Left ventricle myocardium superior (tissue), 1 donor: ENCODE measurements around the gene CTNNA3. TPM values are rescaled to one million over a fixed set of nuclear protein-coding genes. Genes with fewer than 3 reads are reported as not detected.

Experiments
- ATAC-seq: fragments of 200-7000 bp; cut with Tn5 transposase; one replicate; pipeline ENCODE4 v1.9.1; 2020; ENCODE audit warnings: mild to moderate bottlenecking, moderate library complexity
- DNase-seq: peaks from one replicate; pipeline ENCODE4 v3.0.0-alpha.2; 2020
- intact Hi-C: fragments of 100-400 bp; cut with micrococcal nuclease; formaldehyde crosslinking; loops from one replicate; pipeline ENCODE4 v1.11.0; 2022
- total RNA-seq: library from RNA; stranded (reverse); fragmentation: NEBNext Ultra II Directional; extraction: Animal tissue kit (Norgen Biotek cat#: 25700); gene quantifications from one replicate; pipeline ENCODE4 v1.2.1, GENCODE V29; 2021
- donor health status: DM: no; HTN: yes; CAD: no; lungs with severe emphysema.

The CTNNA3 gene
- total RNA-seq, 1 donor from 2014 or later: 130 TPM

- no peak for DNase-seq
- intact Hi-C loops: no loop called here
- ATAC-seq: no peak
Measured at GRCh38 chr10:66928776-66929175, 767.2 kb downstream of the CTNNA3 start.

GRCh38 chr10:66927971-66928770 lies 767.8 kb downstream of the CTNNA3 start:
- intact Hi-C loops: no loop called here
- peak; percentile 40 for ATAC-seq
- DNase-seq: peak; percentile 32

GRCh38 chr10:66927251-66927935 lies 768.6 kb downstream of the CTNNA3 start:
- no peak for ATAC-seq
- DNase-seq: no peak
- intact Hi-C loops: no loop called here

- ATAC-seq (no peak), DNase-seq (no peak)
- intact Hi-C loops: no loop called here
Measured at GRCh38 chr10:66926841-66927240, 769.2 kb downstream of the CTNNA3 start.

- peak; percentile 93 for ATAC-seq
- intact Hi-C loops: no loop called here
- DNase-seq: peak; percentile 28
Measured at GRCh38 chr10:66925896-66926715, 769.9 kb downstream of the CTNNA3 start, which contains the start of gene LRRTM3. TSS of gene LRRTM3 (plus strand) at chr10:66926036.

- intact Hi-C loops: no loop called here
- ATAC-seq: no peak
- DNase-seq: no peak
Measured at GRCh38 chr10:66925373-66925772, 770.6 kb downstream of the CTNNA3 start.

- no peak for DNase-seq
Measured at GRCh38 chr10:66924674-66925345, 771.2 kb downstream of the CTNNA3 start.

GRCh38 chr10:66919248-66919647 lies 776.7 kb downstream of the CTNNA3 start:
- DNase-seq (no peak), ATAC-seq (no peak)
- intact Hi-C loops: no loop called here

More at GRCh38 chr10:66924674-66925345, 771.2 kb downstream of the CTNNA3 start:
- no peak for ATAC-seq
- intact Hi-C loops: no loop called here

GRCh38 chr10:66917104-66917503 lies 778.9 kb downstream of the CTNNA3 start:
- intact Hi-C loops: no loop called here
- no peak for ATAC-seq

GRCh38 chr10:66916030-66916429 lies 780.0 kb downstream of the CTNNA3 start:
- ATAC-seq (no peak), DNase-seq (no peak)
- intact Hi-C loops: no loop called here

More at GRCh38 chr10:66917104-66917503, 778.9 kb downstream of the CTNNA3 start:
- no peak for DNase-seq

- DNase-seq: no peak
- no peak for ATAC-seq
- intact Hi-C loops: no loop called here
Measured at GRCh38 chr10:66910671-66911070, 785.3 kb downstream of the CTNNA3 start.

- ATAC-seq: no peak
- intact Hi-C loops: no loop called here
- no peak for DNase-seq
Measured at GRCh38 chr10:66892871-66893270, 803.1 kb downstream of the CTNNA3 start.

- intact Hi-C loops: no loop called here
Measured at GRCh38 chr10:66888237-66888636, 807.8 kb downstream of the CTNNA3 start.

GRCh38 chr10:66886848-66887247 lies 809.1 kb downstream of the CTNNA3 start:
- no peak for ATAC-seq
- DNase-seq: no peak
- intact Hi-C loops: no loop called here

More at GRCh38 chr10:66888237-66888636, 807.8 kb downstream of the CTNNA3 start:
- no peak for ATAC-seq
- no peak for DNase-seq

GRCh38 chr10:66882271-66882670 lies 813.7 kb downstream of the CTNNA3 start:
- ATAC-seq (no peak), DNase-seq (no peak)
- intact Hi-C loops: no loop called here

GRCh38 chr10:66881814-66882213 lies 814.2 kb downstream of the CTNNA3 start:
- intact Hi-C loops: no loop called here
- no peak for DNase-seq
- peak; percentile 66 for ATAC-seq

- intact Hi-C loops: no loop called here
- DNase-seq (no peak), ATAC-seq (peak; percentile 69)
Measured at GRCh38 chr10:66880826-66881225, 815.2 kb downstream of the CTNNA3 start.

- intact Hi-C loops: no loop called here
- no peak for DNase-seq
- peak; percentile 62 for ATAC-seq
Measured at GRCh38 chr10:66880292-66880691, 815.7 kb downstream of the CTNNA3 start.

GRCh38 chr10:66877361-66877760 lies 818.6 kb downstream of the CTNNA3 start:
- intact Hi-C loops: no loop called here
- DNase-seq: no peak
- ATAC-seq: no peak
